Duodenal mucosa (tissue), 2 donors: ENCODE data around the gene ATG7.

Experiments used
- H3K27ac ChIP-seq: one replicate; pipeline ENCODE4 v1.7.0; 2013; ENCODE audit warnings: low read depth, low read length
- H3K27me3 ChIP-seq, 2 donors: one replicate each; pipeline ENCODE4 v1.7.0; 2013; ENCODE audit warnings: low read length in 2 of 2, control low read depth in 1 of 2; ENCODE audit not compliant: insufficient read depth in 2 of 2, control insufficient read depth in 1 of 2
- H3K36me3 ChIP-seq, 2 donors: one replicate each; pipeline ENCODE4 v1.7.0; 2013; ENCODE audit warnings: low read length in 2 of 2, control low read depth in 1 of 2; ENCODE audit not compliant: insufficient read depth in 2 of 2, control insufficient read depth in 1 of 2
- H3K4me1 ChIP-seq, 2 donors: one replicate each; pipeline ENCODE4 v1.7.0; 2013; ENCODE audit warnings: low read length in 2 of 2, control low read depth in 1 of 2; ENCODE audit not compliant: insufficient read depth in 2 of 2, control insufficient read depth in 1 of 2
- H3K4me3 ChIP-seq, 2 donors: one replicate each; pipeline ENCODE4 v1.7.0; 2013; ENCODE audit warnings: low read length in 2 of 2, low read depth in 1 of 2
- H3K9ac ChIP-seq, 2 donors: one replicate each; pipeline ENCODE4 v1.7.0; 2013; ENCODE audit warnings: low read length in 2 of 2, low read depth in 1 of 2
- H3K9me3 ChIP-seq, 2 donors: one replicate each; pipeline ENCODE4 v1.7.0; 2013; ENCODE audit warnings: low read length in 2 of 2, control low read depth in 1 of 2; ENCODE audit not compliant: control insufficient read depth in 1 of 2

ATG7 gene

GRCh38 chr3:11465744-11466616, 193.8 kb downstream of the ATG7 start:
- Histone ChIP-seq H3K9me3 (no peaks in the 10 kb centered on the region), H3K27ac (peak overlapping the region; percentile 49), H3K4me1 (no peaks in the 10 kb centered on the region), H3K27me3 (no peaks in the 10 kb centered on the region), H3K4me3 (no peak overlapping the region), H3K9ac (no peak overlapping the region), H3K36me3 (peaks cover 0 to 6% of the 10 kb centered on the region in 2 donors)

GRCh38 chr3:11467875-11468274, 195.7 kb downstream of the ATG7 start:
- Histone ChIP-seq H3K4me1 (no peaks in the 10 kb centered on the region), H3K27ac (no peak overlapping the region)

GRCh38 chr3:11470031-11470853, 198.0 kb downstream of the ATG7 start:
- no peaks in the 10 kb centered on the region for H3K4me1 ChIP-seq
- H3K9me3 ChIP-seq, result no peaks in the 10 kb centered on the region
- no peak overlapping the region for H3K4me3 ChIP-seq
- H3K27ac ChIP-seq, result no peak overlapping the region
- H3K9ac ChIP-seq, result no peak overlapping the region
- peaks cover 0 to 6% of the 10 kb centered on the region in 2 donors for H3K36me3 ChIP-seq
- no peaks in the 10 kb centered on the region for H3K27me3 ChIP-seq

More at GRCh38 chr3:11467875-11468274, 195.7 kb downstream of the ATG7 start:
- Histone ChIP-seq H3K9ac (no peak overlapping the region), H3K27me3 (no peaks in the 10 kb centered on the region), H3K36me3 (peaks cover 0 to 6% of the 10 kb centered on the region in 2 donors), H3K4me3 (no peak overlapping the region), H3K9me3 (no peaks in the 10 kb centered on the region)

- H3K9ac ChIP-seq, result no peak overlapping the region
- H3K4me3 ChIP-seq, result no peak overlapping the region
- no peak overlapping the region for H3K27ac ChIP-seq
- no peaks in the 10 kb centered on the region for H3K36me3 ChIP-seq
- H3K27me3 ChIP-seq, result no peaks in the 10 kb centered on the region
- no peaks in the 10 kb centered on the region for H3K9me3 ChIP-seq
- H3K4me1 ChIP-seq, result peaks cover 19 to 29% of the 10 kb centered on the region in 2 donors
Observed at GRCh38 chr3:11475324-11475723, 203.1 kb downstream of the ATG7 start.

GRCh38 chr3:11476735-11477144, 204.5 kb downstream of the ATG7 start:
- no peaks in the 10 kb centered on the region for H3K36me3 ChIP-seq
- H3K9me3 ChIP-seq, result no peaks in the 10 kb centered on the region
- no peaks in the 10 kb centered on the region for H3K27me3 ChIP-seq
- no peak overlapping the region for H3K4me3 ChIP-seq
- no peak overlapping the region for H3K9ac ChIP-seq
- no peak overlapping the region for H3K27ac ChIP-seq
- H3K4me1 ChIP-seq, result peaks cover 31 to 43% of the 10 kb centered on the region in 2 donors

GRCh38 chr3:11477407-11477911, 205.3 kb downstream of the ATG7 start:
- Histone ChIP-seq H3K36me3 (no peaks in the 10 kb centered on the region), H3K4me3 (no peak overlapping the region), H3K27me3 (no peaks in the 10 kb centered on the region), H3K4me1 (peaks cover 37 to 50% of the 10 kb centered on the region in 2 donors), H3K9me3 (no peaks in the 10 kb centered on the region), H3K27ac (no peak overlapping the region), H3K9ac (no peak overlapping the region)

- H3K27ac ChIP-seq, result no peak overlapping the region
Observed at GRCh38 chr3:11478167-11478566, 206.0 kb downstream of the ATG7 start.

GRCh38 chr3:11479221-11479620, 207.0 kb downstream of the ATG7 start:
- Histone ChIP-seq H3K27ac (no peak overlapping the region), H3K4me3 (no peak overlapping the region), H3K9me3 (no peaks in the 10 kb centered on the region), H3K9ac (no peak overlapping the region), H3K4me1 (peaks cover 37 to 50% of the 10 kb centered on the region in 2 donors), H3K27me3 (no peaks in the 10 kb centered on the region), H3K36me3 (no peaks in the 10 kb centered on the region)

More at GRCh38 chr3:11478167-11478566, 206.0 kb downstream of the ATG7 start:
- Histone ChIP-seq H3K9ac (no peak overlapping the region), H3K36me3 (no peaks in the 10 kb centered on the region), H3K27me3 (no peaks in the 10 kb centered on the region), H3K4me3 (no peak overlapping the region), H3K9me3 (no peaks in the 10 kb centered on the region), H3K4me1 (peaks cover 37 to 50% of the 10 kb centered on the region in 2 donors)

- peaks cover 37 to 50% of the 10 kb centered on the region in 2 donors for H3K4me1 ChIP-seq
- no peaks in the 10 kb centered on the region for H3K36me3 ChIP-seq
- no peaks in the 10 kb centered on the region for H3K9me3 ChIP-seq
- H3K4me3 ChIP-seq, result no peak overlapping the region
- H3K27ac ChIP-seq, result no peak overlapping the region
- H3K9ac ChIP-seq, result no peak overlapping the region
- no peaks in the 10 kb centered on the region for H3K27me3 ChIP-seq
Observed at GRCh38 chr3:11480663-11481298, 208.6 kb downstream of the ATG7 start.
